ENCODE data around the gene NHLRC3. TPM values are rescaled to one million over a fixed set of nuclear protein-coding genes. Genes with fewer than 3 reads are reported as not detected.

The NHLRC3 gene
- polyA plus RNA-seq, 1 donor from 2014 or later, result 66.5 TPM

DNA sequence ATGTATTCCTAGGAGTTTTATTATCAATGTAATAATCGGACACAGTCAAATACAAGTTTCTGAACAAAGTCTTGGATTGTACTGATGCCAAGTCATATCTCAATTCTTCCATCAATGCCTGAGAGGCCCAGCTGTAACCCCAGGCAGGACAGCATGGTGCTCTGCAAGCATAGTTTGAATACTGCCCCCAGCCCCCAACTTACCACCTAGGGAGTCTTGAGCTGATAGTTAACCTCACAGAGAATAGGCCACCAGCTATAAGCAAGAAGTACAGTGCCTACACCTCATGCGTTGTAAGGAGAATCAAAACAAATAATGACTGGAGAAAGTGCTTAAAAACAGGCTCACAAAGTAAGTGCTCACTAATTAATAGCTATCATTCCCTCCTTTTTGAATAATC, 3.1 kb upstream of the NHLRC3 start:
- H3K79me2 ChIP-seq (replicated peaks; ENCODE audit: insufficient read depth, low read length), result peaks cover 71% of the 10 kb centered on the region
- H3K36me3 ChIP-seq (ENCODE audit: insufficient read depth, low read length), result no peaks in the 10 kb centered on the region
- H3K4me3 ChIP-seq (ENCODE audit: low read length), result peak overlapping the region; percentile 73
- peak overlapping the region; percentile 60 for H3K4me2 ChIP-seq (ENCODE audit: low read length)
- no peak overlapping the region for H3K9ac ChIP-seq (ENCODE audit: low read length)
- no peak overlapping the region for H2AFZ ChIP-seq (ENCODE audit: low read depth, low read length)
- H3F3A ChIP-seq (ENCODE audit: insufficient read depth, low read length, poor library complexity, severe bottlenecking), result no peaks in the 10 kb centered on the region
- no peaks in the 10 kb centered on the region for H3K9me3 ChIP-seq (ENCODE audit: low read length)
- no peaks in the 10 kb centered on the region for H4K20me1 ChIP-seq (ENCODE audit: insufficient read depth)
- H3K27me3 ChIP-seq (ENCODE audit: insufficient read depth, low read depth, low read length), result no peaks in the 10 kb centered on the region
- H3K9me2 ChIP-seq (ENCODE audit: insufficient read depth, low read length), result no peaks in the 10 kb centered on the region
- TF ChIP-seq RAD21 (conservative IDR thresholded peaks at IDR 0.05) (no peak), EZH2 (IDR thresholded peaks at IDR 0.05; ENCODE audit: borderline replicate concordance, insufficient read depth, low read length, poor library complexity, severe bottlenecking) (no peak), SMC3 (conservative IDR thresholded peaks at IDR 0.05; ENCODE audit: poor library complexity) (no peak), EP300 (conservative IDR thresholded peaks at IDR 0.05; ENCODE audit: poor library complexity, severe bottlenecking) (no peak), POLR2AphosphoS5 (IDR thresholded peaks at IDR 0.05) (no peak), TAF1 (IDR thresholded peaks at IDR 0.05; ENCODE audit: low read depth) (no peak), MXI1 (conservative IDR thresholded peaks at IDR 0.05; ENCODE audit: poor library complexity, severe bottlenecking) (no peak), CTCF (IDR thresholded peaks at IDR 0.05; ENCODE audit: poor library complexity, severe bottlenecking) (no peak)
- TF ChIP-seq, protein P1, sequence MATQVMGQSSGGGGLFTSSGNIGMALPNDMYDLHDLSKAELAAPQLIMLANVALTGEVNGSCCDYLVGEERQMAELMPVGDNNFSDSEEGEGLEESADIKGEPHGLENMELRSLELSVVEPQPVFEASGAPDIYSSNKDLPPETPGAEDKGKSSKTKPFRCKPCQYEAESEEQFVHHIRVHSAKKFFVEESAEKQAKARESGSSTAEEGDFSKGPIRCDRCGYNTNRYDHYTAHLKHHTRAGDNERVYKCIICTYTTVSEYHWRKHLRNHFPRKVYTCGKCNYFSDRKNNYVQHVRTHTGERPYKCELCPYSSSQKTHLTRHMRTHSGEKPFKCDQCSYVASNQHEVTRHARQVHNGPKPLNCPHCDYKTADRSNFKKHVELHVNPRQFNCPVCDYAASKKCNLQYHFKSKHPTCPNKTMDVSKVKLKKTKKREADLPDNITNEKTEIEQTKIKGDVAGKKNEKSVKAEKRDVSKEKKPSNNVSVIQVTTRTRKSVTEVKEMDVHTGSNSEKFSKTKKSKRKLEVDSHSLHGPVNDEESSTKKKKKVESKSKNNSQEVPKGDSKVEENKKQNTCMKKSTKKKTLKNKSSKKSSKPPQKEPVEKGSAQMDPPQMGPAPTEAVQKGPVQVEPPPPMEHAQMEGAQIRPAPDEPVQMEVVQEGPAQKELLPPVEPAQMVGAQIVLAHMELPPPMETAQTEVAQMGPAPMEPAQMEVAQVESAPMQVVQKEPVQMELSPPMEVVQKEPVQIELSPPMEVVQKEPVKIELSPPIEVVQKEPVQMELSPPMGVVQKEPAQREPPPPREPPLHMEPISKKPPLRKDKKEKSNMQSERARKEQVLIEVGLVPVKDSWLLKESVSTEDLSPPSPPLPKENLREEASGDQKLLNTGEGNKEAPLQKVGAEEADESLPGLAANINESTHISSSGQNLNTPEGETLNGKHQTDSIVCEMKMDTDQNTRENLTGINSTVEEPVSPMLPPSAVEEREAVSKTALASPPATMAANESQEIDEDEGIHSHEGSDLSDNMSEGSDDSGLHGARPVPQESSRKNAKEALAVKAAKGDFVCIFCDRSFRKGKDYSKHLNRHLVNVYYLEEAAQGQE (IDR thresholded peaks at IDR 0.05; ENCODE audit: borderline replicate concordance), result no peak
- H3K27ac ChIP-seq (ENCODE audit: low read length), result no peak overlapping the region

DNA sequence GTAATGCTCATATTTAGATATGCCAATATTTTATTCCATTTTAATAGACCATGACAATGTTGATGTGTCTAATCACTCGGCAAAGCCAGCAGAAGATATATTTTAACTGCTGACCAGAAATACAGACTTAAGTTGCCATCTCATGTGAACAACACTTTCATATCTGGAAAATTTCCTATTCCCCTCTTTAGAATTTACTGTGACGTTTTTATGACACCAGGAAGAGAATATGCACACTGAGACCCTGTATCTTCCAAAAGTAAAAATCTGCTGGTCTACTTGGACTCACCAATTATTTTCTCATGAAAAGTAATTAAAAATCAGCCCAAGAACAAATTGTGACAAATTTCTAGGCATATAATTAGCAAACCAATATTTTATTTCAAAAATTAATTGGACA, 2.5 kb upstream of the NHLRC3 start:
- Histone ChIP-seq H3K4me3 (ENCODE audit: low read length) (peak overlapping the region; percentile 73), H3K4me2 (ENCODE audit: low read length) (peak overlapping the region; percentile 60), H3K9me2 (ENCODE audit: insufficient read depth, low read length) (no peaks in the 10 kb centered on the region), H2AFZ (ENCODE audit: low read depth, low read length) (no peak overlapping the region), H3K27ac (ENCODE audit: low read length) (no peak overlapping the region), H3K27me3 (ENCODE audit: insufficient read depth, low read depth, low read length) (no peaks in the 10 kb centered on the region), H4K20me1 (ENCODE audit: insufficient read depth) (no peaks in the 10 kb centered on the region), H3K79me2 (replicated peaks; ENCODE audit: insufficient read depth, low read length) (peaks cover 71% of the 10 kb centered on the region), H3K36me3 (ENCODE audit: insufficient read depth, low read length) (no peaks in the 10 kb centered on the region), H3F3A (ENCODE audit: insufficient read depth, low read length, poor library complexity, severe bottlenecking) (no peaks in the 10 kb centered on the region), H3K9ac (ENCODE audit: low read length) (peak overlapping the region; percentile 81), H3K9me3 (ENCODE audit: low read length) (no peaks in the 10 kb centered on the region)
- TF ChIP-seq CTCF (IDR thresholded peaks at IDR 0.05; ENCODE audit: poor library complexity, severe bottlenecking), result no peak
- no peak for TF ChIP-seq MXI1 (conservative IDR thresholded peaks at IDR 0.05; ENCODE audit: poor library complexity, severe bottlenecking)
- TF ChIP-seq TAF1 (IDR thresholded peaks at IDR 0.05; ENCODE audit: low read depth), result no peak
- no peak for TF ChIP-seq SMC3 (conservative IDR thresholded peaks at IDR 0.05; ENCODE audit: poor library complexity)
- TF ChIP-seq EZH2 (IDR thresholded peaks at IDR 0.05; ENCODE audit: borderline replicate concordance, insufficient read depth, low read length, poor library complexity, severe bottlenecking), result no peak
- no peak for TF ChIP-seq EP300 (conservative IDR thresholded peaks at IDR 0.05; ENCODE audit: poor library complexity, severe bottlenecking)
- no peak for TF ChIP-seq RAD21 (conservative IDR thresholded peaks at IDR 0.05)
- TF ChIP-seq, protein P1 (IDR thresholded peaks at IDR 0.05; ENCODE audit: borderline replicate concordance), result no peak
- TF ChIP-seq POLR2AphosphoS5 (IDR thresholded peaks at IDR 0.05), result no peak
